ENCODE results near the gene SLC38A3. TPM values are rescaled to one million over a fixed set of nuclear protein-coding genes. Genes with fewer than 3 reads are reported as not detected.
A peak's percentile ranks its signal among the peaks of the same experiment; 100 is the strongest.
"Not testable (repeated sequence)": the region's sequence is repeated elsewhere in the genome, so short reads cannot be mapped to it uniquely, and the experiment has no call there.

The SLC38A3 gene
- total and polyA plus RNA-seq, 2 experiments from 2014 or later, result 0.36 TPM; not detected in 1

DNA sequence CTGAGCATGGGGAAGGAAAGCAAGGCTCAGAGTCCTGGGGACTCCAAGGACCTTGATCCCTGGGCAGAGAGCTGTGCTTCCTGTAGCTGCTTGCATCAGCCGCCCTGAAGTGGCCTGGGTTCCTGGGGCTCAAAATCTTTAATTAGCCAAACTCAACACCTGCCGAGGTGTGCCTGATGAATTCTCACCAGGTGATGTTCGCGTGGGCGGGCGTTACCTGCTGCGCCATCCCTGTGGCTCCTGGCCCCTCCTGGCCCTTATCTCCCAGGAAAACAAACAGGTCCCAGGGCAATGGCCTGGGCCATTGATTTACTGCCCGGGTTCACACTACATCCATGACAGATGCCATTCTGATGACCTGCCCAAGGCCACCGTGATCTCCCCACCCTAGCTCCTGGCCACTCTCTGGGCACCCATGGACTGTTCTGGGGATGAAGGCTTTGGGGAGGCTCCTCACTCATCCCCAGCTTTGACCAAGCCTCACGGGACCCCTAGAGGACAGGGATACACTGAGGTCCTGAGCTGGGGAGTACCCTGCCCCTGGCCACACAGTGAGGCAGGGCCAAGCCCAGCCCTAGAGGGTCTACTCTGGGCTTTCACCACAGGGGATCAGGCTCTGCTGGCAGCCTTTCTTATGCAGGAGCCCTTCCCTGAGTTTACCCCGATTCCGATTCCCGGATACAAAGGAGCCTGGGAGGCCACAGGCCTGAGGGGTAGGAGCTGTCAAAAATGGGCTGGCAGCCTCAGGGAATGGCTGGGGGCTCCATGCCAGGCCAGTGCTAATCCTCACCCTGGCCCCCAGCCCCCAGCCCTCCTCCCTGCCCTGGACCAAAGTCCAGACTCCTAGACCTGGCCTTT, 5.7 kb downstream of the SLC38A3 start:
- no peaks in the 10 kb centered on the region for H3K36me3 ChIP-seq (ENCODE audit: low read depth)
- no peaks in the 10 kb centered on the region for H3F3A ChIP-seq (ENCODE audit: insufficient read depth)
- 84 to 89% methylated on average over 11 to 13 of the region's 13 CpGs for WGBS, 2 experiments (ENCODE audit: low coverage in 1 of 2, low lambda C conversion rate in 2 of 2, missing lambda C conversion rate in 2 of 2)
- DNase-seq, result no peak
- H3K4me3 ChIP-seq, result no peak overlapping the region
- H3K9ac ChIP-seq, result no peak overlapping the region
- in situ Hi-C loops (cut with MboI), result loop anchor here (25.0 kb wide), 1 partner anchor 327 kb away; no protein-coding TSS in a partner anchor
- no peaks in the 10 kb centered on the region for H4K20me1 ChIP-seq (ENCODE audit: insufficient read depth)
- H2AFZ ChIP-seq, result no peak overlapping the region
- H3K27me3 ChIP-seq (replicated peaks; ENCODE audit: insufficient read depth), result no peaks in the 10 kb centered on the region; the same call in 1 of the 2 replicates
- H3K79me2 ChIP-seq (ENCODE audit: insufficient read depth), result no peaks in the 10 kb centered on the region
- no peak overlapping the region for H3K27ac ChIP-seq
- H3K4me2 ChIP-seq (ENCODE audit: unreplicated experiment), result no peak overlapping the region
- no peaks in the 10 kb centered on the region for H3K9me3 ChIP-seq (ENCODE audit: low read depth)
- H3K4me1 ChIP-seq (ENCODE audit: insufficient read depth), result peaks cover 7% of the 10 kb centered on the region; the same call in 1 of the 2 replicates
- no peaks in the 10 kb centered on the region for H3K9me2 ChIP-seq (ENCODE audit: insufficient read depth)
- TF ChIP-seq EZH2 (IDR thresholded peaks at IDR 0.05; ENCODE audit: insufficient read depth, poor library complexity, severe bottlenecking), result no peak
- TF ChIP-seq EZH2phosphoT487 (IDR thresholded peaks at IDR 0.05; ENCODE audit: insufficient read depth, low read depth), result no peak

DNA sequence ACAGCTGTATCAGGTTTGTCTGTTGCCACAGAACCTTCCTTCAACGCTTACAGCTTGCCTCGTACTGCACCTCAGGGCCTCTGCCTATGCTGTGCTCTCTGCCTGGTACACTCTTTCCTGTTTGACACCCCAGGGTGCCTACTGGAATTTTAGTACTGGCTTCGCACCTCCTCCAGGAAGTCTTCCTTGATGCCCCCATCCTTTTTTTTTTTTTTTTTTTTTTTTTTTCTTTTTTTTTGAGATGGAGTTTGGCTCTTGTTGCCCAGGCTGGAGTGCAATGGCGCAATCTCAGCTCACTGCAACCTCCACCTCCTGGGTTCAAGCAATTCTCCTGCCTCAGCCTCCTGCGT, 6.3 kb downstream of the SLC38A3 start:
- DNase-seq; H3K4me3 ChIP-seq; H2AFZ ChIP-seq; H3K79me2 ChIP-seq (ENCODE audit: insufficient read depth); H3K27me3 ChIP-seq (replicated peaks; ENCODE audit: insufficient read depth); H3K4me1 ChIP-seq (ENCODE audit: insufficient read depth); H3K36me3 ChIP-seq (ENCODE audit: low read depth); H3K9me3 ChIP-seq (ENCODE audit: low read depth); H4K20me1 ChIP-seq (ENCODE audit: insufficient read depth); H3K27ac ChIP-seq; H3K9ac ChIP-seq; H3K9me2 ChIP-seq (ENCODE audit: insufficient read depth); H3F3A ChIP-seq (ENCODE audit: insufficient read depth); H3K4me2 ChIP-seq (ENCODE audit: unreplicated experiment): not testable (repeated sequence)
- WGBS, 2 experiments (ENCODE audit: low coverage in 1 of 2, low lambda C conversion rate in 2 of 2, missing lambda C conversion rate in 2 of 2), result 94 to 96% methylated on average over 5 of the region's 5 CpGs
- in situ Hi-C loops (cut with MboI), result loop anchor here (25.0 kb wide), 1 partner anchor 326 kb away; no protein-coding TSS in a partner anchor

DNA sequence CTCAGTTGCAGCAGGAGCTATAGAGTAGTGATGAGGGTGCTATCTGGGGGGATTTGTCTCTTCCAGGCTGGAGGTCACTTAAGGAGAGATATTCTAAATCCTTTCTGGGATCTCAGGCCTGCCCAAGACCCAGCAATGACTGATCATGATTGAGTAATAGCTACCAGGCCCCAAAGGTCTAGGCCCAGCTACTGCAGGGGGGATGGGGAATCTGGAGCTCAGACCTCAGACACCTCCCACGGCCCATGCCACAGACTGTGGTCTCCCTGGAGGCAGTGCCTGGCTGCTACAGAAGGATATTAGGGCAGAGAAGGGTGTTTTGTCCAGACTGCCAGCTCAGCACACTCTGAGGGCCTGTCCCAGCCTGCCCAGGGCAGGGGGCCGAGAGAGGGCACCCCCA, 6.9 kb downstream of the SLC38A3 start:
- 31 to 36% methylated on average over 2 of the region's 2 CpGs for WGBS, 2 experiments (ENCODE audit: low coverage in 1 of 2, low lambda C conversion rate in 2 of 2, missing lambda C conversion rate in 2 of 2)
- DNase-seq, result peak; percentile 79
- H3K36me3 ChIP-seq (ENCODE audit: low read depth), result no peaks in the 10 kb centered on the region

GRCh38 chr3:50212502-50212901, 7.4 kb downstream of the SLC38A3 start:
- in situ Hi-C loops (cut with MboI), result loop anchor here (25.0 kb wide), 1 partner anchor 325 kb away; no protein-coding TSS in a partner anchor
- Histone ChIP-seq H3K9ac (peak overlapping the region; percentile 24; the same call in 1 of the 2 replicates), H3K4me1 (ENCODE audit: insufficient read depth) (peaks cover 7% of the 10 kb centered on the region; the same call in 1 of the 2 replicates), H3K9me2 (ENCODE audit: insufficient read depth) (no peaks in the 10 kb centered on the region), H3K4me2 (ENCODE audit: unreplicated experiment) (no peak overlapping the region), H4K20me1 (ENCODE audit: insufficient read depth) (no peaks in the 10 kb centered on the region), H3K79me2 (ENCODE audit: insufficient read depth) (no peaks in the 10 kb centered on the region), H3K36me3 (ENCODE audit: low read depth) (no peaks in the 10 kb centered on the region), H3K9me3 (ENCODE audit: low read depth) (no peaks in the 10 kb centered on the region), H3K27me3 (replicated peaks; ENCODE audit: insufficient read depth) (no peaks in the 10 kb centered on the region), H3F3A (ENCODE audit: insufficient read depth) (no peaks in the 10 kb centered on the region), H3K27ac (no peak overlapping the region), H3K4me3 (no peak overlapping the region), H2AFZ (no peak overlapping the region)
- 64 to 68% methylated on average over 4 of the region's 4 CpGs for WGBS, 2 experiments (ENCODE audit: low coverage in 1 of 2, low lambda C conversion rate in 2 of 2, missing lambda C conversion rate in 2 of 2)
- DNase-seq, result peak; percentile 18
- TF ChIP-seq EZH2phosphoT487 (IDR thresholded peaks at IDR 0.05; ENCODE audit: insufficient read depth, low read depth) (no peak), EZH2 (IDR thresholded peaks at IDR 0.05; ENCODE audit: insufficient read depth, poor library complexity, severe bottlenecking) (no peak)

More for the DNA sequence above, 6.9 kb downstream of the SLC38A3 start:
- Histone ChIP-seq H3K9me2 (ENCODE audit: insufficient read depth) (no peaks in the 10 kb centered on the region), H3K9me3 (ENCODE audit: low read depth) (no peaks in the 10 kb centered on the region), H2AFZ (no peak overlapping the region), H3K4me3 (no peak overlapping the region), H4K20me1 (ENCODE audit: insufficient read depth) (no peaks in the 10 kb centered on the region), H3K27me3 (replicated peaks; ENCODE audit: insufficient read depth) (no peaks in the 10 kb centered on the region), H3K4me2 (ENCODE audit: unreplicated experiment) (no peak overlapping the region), H3K9ac (peak overlapping the region; percentile 24; the same call in 1 of the 2 replicates), H3F3A (ENCODE audit: insufficient read depth) (no peaks in the 10 kb centered on the region), H3K27ac (no peak overlapping the region), H3K79me2 (ENCODE audit: insufficient read depth) (no peaks in the 10 kb centered on the region), H3K4me1 (ENCODE audit: insufficient read depth) (peaks cover 7% of the 10 kb centered on the region; the same call in 1 of the 2 replicates)
- in situ Hi-C loops (cut with MboI), result loop anchor here (25.0 kb wide), 1 partner anchor 325 kb away; no protein-coding TSS in a partner anchor
- no peak for TF ChIP-seq EZH2phosphoT487 (IDR thresholded peaks at IDR 0.05; ENCODE audit: insufficient read depth, low read depth)
- no peak for TF ChIP-seq EZH2 (IDR thresholded peaks at IDR 0.05; ENCODE audit: insufficient read depth, poor library complexity, severe bottlenecking)

All from GM23248 (cell line).